GM12878 (cell line): ENCODE data around the gene PCP4L1. TPM values are rescaled to one million over a fixed set of nuclear protein-coding genes. Genes with fewer than 3 reads are reported as not detected.

Experiments used
- BACH1 ChIP-seq: fragments of 450-650 bp; IDR thresholded peaks from 2 replicates; pipeline ENCODE4 v1.6.1; 2017; ENCODE audit warnings: mild to moderate bottlenecking, borderline replicate concordance
- CEBPB ChIP-seq, 2 experiments: fragments of 150-350 bp in 1 of 2; IDR thresholded peaks; 2 replicates each; pipeline ENCODE4 v1.6.1; 2012 to 2014; ENCODE audit warnings: low read depth in 2 of 2, low read length in 2 of 2, borderline replicate concordance in 1 of 2, inconsistent platforms in 1 of 2
- GATAD2B ChIP-seq: fragments of 450-650 bp; conservative IDR thresholded peaks from 2 replicates; pipeline ENCODE4 v1.6.1; 2017; ENCODE audit warnings: low read depth, mild to moderate bottlenecking, moderate library complexity
- HCFC1 ChIP-seq: fragments of 150-350 bp; IDR thresholded peaks from 2 replicates; pipeline ENCODE4 v1.6.1; 2014; ENCODE audit warnings: low read length
- MEF2B ChIP-seq: fragments of 450-650 bp; IDR thresholded peaks from 2 replicates; pipeline ENCODE4 v1.6.1; 2018; ENCODE audit warnings: mild to moderate bottlenecking, moderate library complexity; ENCODE audit not compliant: partially characterized antibody, poor library complexity, severe bottlenecking
- MTA2 ChIP-seq: fragments of 450-650 bp; IDR thresholded peaks from 2 replicates; pipeline ENCODE4 v1.6.1; 2016; ENCODE audit warnings: low read depth, mild to moderate bottlenecking, moderate library complexity
- NR2C1 ChIP-seq: fragments of 450-650 bp; IDR thresholded peaks from 2 replicates; pipeline ENCODE4 v1.6.1; 2017; ENCODE audit warnings: antibody characterized with exemption, mild to moderate bottlenecking, moderate library complexity
- SIX5 ChIP-seq: IDR thresholded peaks from 2 replicates; pipeline ENCODE4 v1.6.1; 2011; ENCODE audit warnings: mild to moderate bottlenecking, low read depth, low read length, moderate library complexity; ENCODE audit not compliant: severe bottlenecking
- SPI1 ChIP-seq: IDR thresholded peaks from 2 replicates; pipeline ENCODE4 v1.6.1; 2011; ENCODE audit warnings: low read depth, mild to moderate bottlenecking, low read length, moderate library complexity, borderline replicate concordance; ENCODE audit not compliant: insufficient read depth
- polyA plus RNA-seq, 11 experiments: library from polyadenylated mRNA; depleted of rRNA in 4 of 11; unstranded in 6 of 11; stranded (reverse) in 5 of 11; fragments of >200 nt; fragmentation: Nextera tagmentation in 4 of 11; fragmentation: Illumina TruSeq in 1 of 11; extraction: Ambion mirVana in 4 of 11; extraction: Trizol in 1 of 11; gene quantifications; 1 replicate in 1 of 11; 2 replicates in 10 of 11; pipeline versions ENCODE4 v1.2.1 to v1.2.3, GENCODE V29; 2011 to 2016; ENCODE audit warnings: inconsistent platforms in 2 of 11, missing spikeins in 2 of 11, low read depth in 1 of 11
- total RNA-seq, 4 experiments: library from RNA; depleted of rRNA in 3 of 4; stranded (reverse); fragments of >200 nt in 3 of 4; fragmentation: Illumina TruSeq in 1 of 4; extraction: Trizol in 1 of 4; gene quantifications; 2 replicates each; pipeline versions ENCODE4 v1.2.1 to v1.2.3, GENCODE V29; 2013 to 2021
- TF ChIP-seq, protein P1 (sequence below): fragments of 450-650 bp; IDR thresholded peaks from 2 replicates; pipeline ENCODE4 v1.6.1; 2016; ENCODE audit warnings: mild to moderate bottlenecking, moderate library complexity, borderline replicate concordance

Gene PCP4L1
- total and polyA plus RNA-seq, 10 of the 15 experiments (the other 5 are each of a cell fraction or from before 2014, with no cell fraction given): 1.0 to 5.2 (median 2.8) TPM

DNA sequence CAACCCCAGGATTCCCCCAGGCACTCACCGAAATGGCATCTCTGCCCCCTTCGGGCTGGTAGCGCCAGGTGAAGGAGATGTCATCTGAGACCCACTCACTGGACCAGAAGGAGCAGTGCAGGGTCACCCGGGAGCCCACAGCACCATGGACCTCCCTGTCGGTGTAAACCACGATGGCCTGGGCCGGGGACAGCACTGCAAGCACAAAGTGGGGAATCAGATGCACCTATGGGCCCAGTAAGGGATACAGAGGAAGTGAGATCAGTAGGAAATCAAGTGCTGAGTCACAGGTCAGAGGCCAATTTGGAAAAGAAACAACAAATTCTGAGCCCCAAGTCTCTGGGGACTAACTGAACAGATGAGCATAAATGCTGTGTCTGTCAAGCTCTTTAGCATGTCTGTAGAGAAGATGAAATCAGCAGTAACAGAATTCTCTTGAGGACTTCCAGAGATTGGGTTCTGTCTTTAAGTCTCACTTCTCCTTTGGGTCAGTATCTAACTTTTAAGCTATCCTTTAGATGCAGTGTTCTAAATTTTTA, 48.8 kb downstream of the PCP4L1 start (continued):
- TF ChIP-seq, protein P1, sequence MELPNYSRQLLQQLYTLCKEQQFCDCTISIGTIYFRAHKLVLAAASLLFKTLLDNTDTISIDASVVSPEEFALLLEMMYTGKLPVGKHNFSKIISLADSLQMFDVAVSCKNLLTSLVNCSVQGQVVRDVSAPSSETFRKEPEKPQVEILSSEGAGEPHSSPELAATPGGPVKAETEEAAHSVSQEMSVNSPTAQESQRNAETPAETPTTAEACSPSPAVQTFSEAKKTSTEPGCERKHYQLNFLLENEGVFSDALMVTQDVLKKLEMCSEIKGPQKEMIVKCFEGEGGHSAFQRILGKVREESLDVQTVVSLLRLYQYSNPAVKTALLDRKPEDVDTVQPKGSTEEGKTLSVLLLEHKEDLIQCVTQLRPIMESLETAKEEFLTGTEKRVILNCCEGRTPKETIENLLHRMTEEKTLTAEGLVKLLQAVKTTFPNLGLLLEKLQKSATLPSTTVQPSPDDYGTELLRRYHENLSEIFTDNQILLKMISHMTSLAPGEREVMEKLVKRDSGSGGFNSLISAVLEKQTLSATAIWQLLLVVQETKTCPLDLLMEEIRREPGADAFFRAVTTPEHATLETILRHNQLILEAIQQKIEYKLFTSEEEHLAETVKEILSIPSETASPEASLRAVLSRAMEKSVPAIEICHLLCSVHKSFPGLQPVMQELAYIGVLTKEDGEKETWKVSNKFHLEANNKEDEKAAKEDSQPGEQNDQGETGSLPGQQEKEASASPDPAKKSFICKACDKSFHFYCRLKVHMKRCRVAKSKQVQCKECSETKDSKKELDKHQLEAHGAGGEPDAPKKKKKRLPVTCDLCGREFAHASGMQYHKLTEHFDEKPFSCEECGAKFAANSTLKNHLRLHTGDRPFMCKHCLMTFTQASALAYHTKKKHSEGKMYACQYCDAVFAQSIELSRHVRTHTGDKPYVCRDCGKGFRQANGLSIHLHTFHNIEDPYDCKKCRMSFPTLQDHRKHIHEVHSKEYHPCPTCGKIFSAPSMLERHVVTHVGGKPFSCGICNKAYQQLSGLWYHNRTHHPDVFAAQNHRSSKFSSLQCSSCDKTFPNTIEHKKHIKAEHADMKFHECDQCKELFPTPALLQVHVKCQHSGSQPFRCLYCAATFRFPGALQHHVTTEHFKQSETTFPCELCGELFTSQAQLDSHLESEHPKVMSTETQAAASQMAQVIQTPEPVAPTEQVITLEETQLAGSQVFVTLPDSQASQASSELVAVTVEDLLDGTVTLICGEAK: no peak
- TF ChIP-seq SIX5: no peak
- no peak for TF ChIP-seq HCFC1
- TF ChIP-seq BACH1: 0 out of 2 replicates have a peak, but pooled peaks have one; percentile 46
- 0 out of 2 replicates have a peak, but pooled peaks have one; percentile 27 for TF ChIP-seq GATAD2B
- TF ChIP-seq SPI1: peak; percentile 57; the same call in 1 of the 2 replicates
- TF ChIP-seq NR2C1: peak; percentile 76
- no peak for TF ChIP-seq CEBPB (IDR thresholded peaks at IDR 0.05; ENCODE audit: borderline replicate concordance in 1 of 2, low read depth in 2 of 2, low read length in 2 of 2)
- TF ChIP-seq MEF2B: peak; percentile 87
- peak; percentile 37; the same call in 1 of the 2 replicates for TF ChIP-seq MTA2
